ENCODE data around the gene EPHA10.

- TF ChIP-seq CTCF (IDR thresholded peaks at IDR 0.05) (no peak), POLR2A (IDR thresholded peaks at IDR 0.05) (no peak)
Observed at GRCh38 chr1:37753473-37754321, 11.2 kb downstream of the EPHA10 start.
